A549 treated with Hydrocortisone at 1 μM for 4 hours (cell line): ENCODE results near the gene CD109. TPM values are rescaled to one million over a fixed set of nuclear protein-coding genes. Genes with fewer than 3 reads are reported as not detected.

Experiments used
- total RNA-seq: library from RNA; stranded (reverse); fragments of 200-300 nt; extraction: Qiagen RNA extraction; gene quantifications from 5 replicates; pipeline ENCODE4 v1.2.3, GENCODE V29; 2022

CD109 gene
- total RNA-seq = 42.4 to 78.3 TPM (median 67.9 TPM) in 5 replicates

GRCh38 chr6:73695619-73696421, at the start of gene CD109:
CD109 (plus strand) TSS chr6:73696203; CDS start chr6:73696216, 13 bp downstream.

GRCh38 chr6:73653571-73654424, 42.2 kb upstream of the CD109 start, which contains the start of gene SLC17A5:
SLC17A5 (minus strand) TSS chr6:73653992; CDS start chr6:73653886, 106 bp downstream.

Other genes starting within 250 kb of the CD109 start
- 3.8 to 4.4 TPM (median 4.0 TPM) in 5 replicates for gene CGAS, start 243.9 kb upstream of the CD109 start, total RNA-seq
- gene MTO1, start 234.5 kb upstream of the CD109 start, total RNA-seq = 8.4 to 11.6 TPM (median 10.2 TPM) in 5 replicates
- 7,273 to 9,095 TPM (median 7,623 TPM) in 5 replicates for gene EEF1A1, start 175.2 kb upstream of the CD109 start, total RNA-seq
- 12.9 to 15.1 TPM (median 14.3 TPM) in 5 replicates for gene SLC17A5, start 42.2 kb upstream of the CD109 start, total RNA-seq